ENCODE data around the gene SPATA25. TPM values are rescaled to one million over a fixed set of nuclear protein-coding genes. Genes with fewer than 3 reads are reported as not detected.
A peak's percentile ranks its signal among the peaks of the same experiment; 100 is the strongest.

Gene SPATA25
- total and polyA plus RNA-seq, 2 donors = 3.1 to 5.1 TPM

GRCh38 chr20:45890077-45890984 is 2.9 kb upstream of the SPATA25 start:
- DNase-seq (ENCODE audit: low read depth in 6 of 9, low spot score in 9 of 9) = peak in 2 of 9 donors; percentile 44 to 61
- H3K4me1 ChIP-seq (ENCODE audit: control insufficient read depth in 2 of 2, insufficient read depth in 2 of 2, low read length in 2 of 2) = peaks cover 14 to 22% of the 10 kb centered on the region in 2 donors
- WGBS = 3% methylated on average over 79 of the region's 79 CpGs
- H3K4me3 ChIP-seq (ENCODE audit: low read length in 2 of 2) = peak overlapping the region; percentile 69 to 94
- peak overlapping the region; percentile 30 to 40 for H3K27ac ChIP-seq (ENCODE audit: low read depth in 1 of 2, low read length in 1 of 2)
- peaks cover 0 to 7% of the 10 kb centered on the region in 2 donors for H3K27me3 ChIP-seq (ENCODE audit: control insufficient read depth in 2 of 2, insufficient read depth in 1 of 2, low read length in 1 of 2)
- no peaks in the 10 kb centered on the region for H3K9me3 ChIP-seq (ENCODE audit: control insufficient read depth in 2 of 2, insufficient read depth in 1 of 2, low read length in 1 of 2)
- peaks cover 25 to 29% of the 10 kb centered on the region in 2 donors for H3K36me3 ChIP-seq (ENCODE audit: control insufficient read depth in 2 of 2, insufficient read depth in 2 of 2, low read length in 1 of 2)

GRCh38 chr20:45888681-45889080 is 1.3 kb upstream of the SPATA25 start:
- H3K27me3 ChIP-seq (ENCODE audit: control insufficient read depth in 2 of 2, insufficient read depth in 1 of 2, low read length in 1 of 2) = peaks cover 0 to 7% of the 10 kb centered on the region in 2 donors
- no peak for DNase-seq (ENCODE audit: low read depth in 6 of 9, low spot score in 9 of 9)
- peaks cover 14 to 29% of the 10 kb centered on the region in 2 donors for H3K4me1 ChIP-seq (ENCODE audit: control insufficient read depth in 2 of 2, insufficient read depth in 2 of 2, low read length in 2 of 2)
- no peak overlapping the region for H3K4me3 ChIP-seq (ENCODE audit: low read length in 2 of 2)
- H3K36me3 ChIP-seq (ENCODE audit: control insufficient read depth in 2 of 2, insufficient read depth in 2 of 2, low read length in 1 of 2) = peaks cover 19 to 20% of the 10 kb centered on the region in 2 donors
- no peak overlapping the region for H3K27ac ChIP-seq (ENCODE audit: low read depth in 1 of 2, low read length in 1 of 2)
- WGBS = 94% methylated on average over 3 of the region's 3 CpGs
- H3K9me3 ChIP-seq (ENCODE audit: control insufficient read depth in 2 of 2, insufficient read depth in 1 of 2, low read length in 1 of 2) = no peaks in the 10 kb centered on the region

- WGBS = 96% methylated on average over 19 of the region's 19 CpGs
- Histone ChIP-seq H3K36me3 (ENCODE audit: control insufficient read depth in 2 of 2, insufficient read depth in 2 of 2, low read length in 1 of 2) (peaks cover 24 to 33% of the 10 kb centered on the region in 2 donors), H3K27me3 (ENCODE audit: control insufficient read depth in 2 of 2, insufficient read depth in 1 of 2, low read length in 1 of 2) (peaks cover 0 to 7% of the 10 kb centered on the region in 2 donors), H3K4me3 (ENCODE audit: low read length in 2 of 2) (no peak overlapping the region), H3K27ac (ENCODE audit: low read depth in 1 of 2, low read length in 1 of 2) (no peak overlapping the region), H3K9me3 (ENCODE audit: control insufficient read depth in 2 of 2, insufficient read depth in 1 of 2, low read length in 1 of 2) (no peaks in the 10 kb centered on the region), H3K4me1 (ENCODE audit: control insufficient read depth in 2 of 2, insufficient read depth in 2 of 2, low read length in 2 of 2) (peaks cover 10 to 24% of the 10 kb centered on the region in 2 donors)
- DNase-seq (ENCODE audit: low read depth in 6 of 9, low spot score in 9 of 9) = no peak
Observed at GRCh38 chr20:45886590-45887345, 654 bp downstream of the SPATA25 start.

GRCh38 chr20:45883100-45883469 is 4.3 kb downstream of the SPATA25 start:
- WGBS = 95% methylated on average over 9 of the region's 9 CpGs
- Histone ChIP-seq H3K9me3 (ENCODE audit: control insufficient read depth in 2 of 2, insufficient read depth in 1 of 2, low read length in 1 of 2) (peaks cover 0 to 1% of the 10 kb centered on the region in 2 donors), H3K27me3 (ENCODE audit: control insufficient read depth in 2 of 2, insufficient read depth in 1 of 2, low read length in 1 of 2) (no peaks in the 10 kb centered on the region), H3K27ac (ENCODE audit: low read depth in 1 of 2, low read length in 1 of 2) (no peak overlapping the region), H3K4me3 (ENCODE audit: low read length in 2 of 2) (no peak overlapping the region), H3K4me1 (ENCODE audit: control insufficient read depth in 2 of 2, insufficient read depth in 2 of 2, low read length in 2 of 2) (peaks cover 0 to 15% of the 10 kb centered on the region in 2 donors), H3K36me3 (ENCODE audit: control insufficient read depth in 2 of 2, insufficient read depth in 2 of 2, low read length in 1 of 2) (peaks cover 30 to 43% of the 10 kb centered on the region in 2 donors)
- DNase-seq (ENCODE audit: low read depth in 6 of 9, low spot score in 9 of 9) = no peak

- WGBS = 97% methylated on average over 4 of the region's 4 CpGs
- no peak for DNase-seq (ENCODE audit: low read depth in 6 of 9, low spot score in 9 of 9)
Observed at GRCh38 chr20:45882469-45883099, 4.8 kb downstream of the SPATA25 start.

GRCh38 chr20:45880988-45881788 is 6.2 kb downstream of the SPATA25 start, which contains the start of gene ZSWIM1:
ZSWIM1 (plus strand) TSS chr20:45881227; CDS start chr20:45882593, 1,366 bp downstream.
- no peaks in the 10 kb centered on the region for H3K27me3 ChIP-seq (ENCODE audit: control insufficient read depth in 2 of 2, insufficient read depth in 1 of 2, low read length in 1 of 2)
- WGBS = under 1% methylated on average over 23 of the region's 23 CpGs
- peak; percentile 97 to 100 (median 100) for DNase-seq (ENCODE audit: low read depth in 6 of 9, low spot score in 9 of 9)
- H3K4me1 ChIP-seq (ENCODE audit: control insufficient read depth in 2 of 2, insufficient read depth in 2 of 2, low read length in 2 of 2) = peaks cover 0 to 15% of the 10 kb centered on the region in 2 donors
- peaks cover 35 to 48% of the 10 kb centered on the region in 2 donors for H3K36me3 ChIP-seq (ENCODE audit: control insufficient read depth in 2 of 2, insufficient read depth in 2 of 2, low read length in 1 of 2)
- H3K27ac ChIP-seq (ENCODE audit: low read depth in 1 of 2, low read length in 1 of 2) = peak within 1 kb of the TSS; percentile 50 to 82
- H3K4me3 ChIP-seq (ENCODE audit: low read length in 2 of 2) = peak within 1 kb of the TSS; percentile 70 to 84
- H3K9me3 ChIP-seq (ENCODE audit: control insufficient read depth in 2 of 2, insufficient read depth in 1 of 2, low read length in 1 of 2) = peaks cover 0 to 1% of the 10 kb centered on the region in 2 donors

More at GRCh38 chr20:45882469-45883099, 4.8 kb downstream of the SPATA25 start:
- Histone ChIP-seq H3K27me3 (ENCODE audit: control insufficient read depth in 2 of 2, insufficient read depth in 1 of 2, low read length in 1 of 2) (no peaks in the 10 kb centered on the region), H3K36me3 (ENCODE audit: control insufficient read depth in 2 of 2, insufficient read depth in 2 of 2, low read length in 1 of 2) (peaks cover 35 to 48% of the 10 kb centered on the region in 2 donors), H3K9me3 (ENCODE audit: control insufficient read depth in 2 of 2, insufficient read depth in 1 of 2, low read length in 1 of 2) (peaks cover 0 to 1% of the 10 kb centered on the region in 2 donors), H3K27ac (ENCODE audit: low read depth in 1 of 2, low read length in 1 of 2) (no peak overlapping the region), H3K4me1 (ENCODE audit: control insufficient read depth in 2 of 2, insufficient read depth in 2 of 2, low read length in 2 of 2) (peaks cover 0 to 15% of the 10 kb centered on the region in 2 donors), H3K4me3 (ENCODE audit: low read length in 2 of 2) (no peak overlapping the region)

- DNase-seq (ENCODE audit: low read depth in 6 of 9, low spot score in 9 of 9) = no peak
- H3K27ac ChIP-seq (ENCODE audit: low read depth in 1 of 2, low read length in 1 of 2) = no peak overlapping the region
- H3K27me3 ChIP-seq (ENCODE audit: control insufficient read depth in 2 of 2, insufficient read depth in 1 of 2, low read length in 1 of 2) = no peaks in the 10 kb centered on the region
- peaks cover 0 to 8% of the 10 kb centered on the region in 2 donors for H3K4me1 ChIP-seq (ENCODE audit: control insufficient read depth in 2 of 2, insufficient read depth in 2 of 2, low read length in 2 of 2)
- H3K4me3 ChIP-seq (ENCODE audit: low read length in 2 of 2) = no peak overlapping the region
- peaks cover 0 to 1% of the 10 kb centered on the region in 2 donors for H3K9me3 ChIP-seq (ENCODE audit: control insufficient read depth in 2 of 2, insufficient read depth in 1 of 2, low read length in 1 of 2)
- H3K36me3 ChIP-seq (ENCODE audit: control insufficient read depth in 2 of 2, insufficient read depth in 2 of 2, low read length in 1 of 2) = peaks cover 27 to 32% of the 10 kb centered on the region in 2 donors
- WGBS = 96% methylated on average over 13 of the region's 13 CpGs
Observed at GRCh38 chr20:45878076-45878761, 9.2 kb downstream of the SPATA25 start.

GRCh38 chr20:45874576-45874975 is 12.8 kb downstream of the SPATA25 start:
- Histone ChIP-seq H3K4me3 (ENCODE audit: low read length in 2 of 2) (no peak overlapping the region), H3K9me3 (ENCODE audit: control insufficient read depth in 2 of 2, insufficient read depth in 1 of 2, low read length in 1 of 2) (no peaks in the 10 kb centered on the region), H3K36me3 (ENCODE audit: control insufficient read depth in 2 of 2, insufficient read depth in 2 of 2, low read length in 1 of 2) (peaks cover 20 to 26% of the 10 kb centered on the region in 2 donors), H3K27me3 (ENCODE audit: control insufficient read depth in 2 of 2, insufficient read depth in 1 of 2, low read length in 1 of 2) (no peaks in the 10 kb centered on the region), H3K4me1 (ENCODE audit: control insufficient read depth in 2 of 2, insufficient read depth in 2 of 2, low read length in 2 of 2) (no peaks in the 10 kb centered on the region), H3K27ac (ENCODE audit: low read depth in 1 of 2, low read length in 1 of 2) (no peak overlapping the region)
- 93% methylated on average over 4 of the region's 4 CpGs for WGBS
- no peak for DNase-seq (ENCODE audit: low read depth in 6 of 9, low spot score in 9 of 9)
